Gastroesophageal sphincter (tissue), 3 donors: Measurements from ENCODE around the gene ACTN1.

Source experiments
- EP300 ChIP-seq: sonication (generic); formaldehyde crosslinking; IDR thresholded peaks from one replicate; pipeline ENCODE4 v1.6.1; 2017; ENCODE audit warnings: antibody characterized with exemption, mild to moderate bottlenecking
- POLR2A ChIP-seq, 2 donors: fragments of 450-650 bp; IDR thresholded peaks; one replicate each; pipeline ENCODE4 v1.6.1; 2017; ENCODE audit warnings: antibody characterized with exemption in 2 of 2, mild to moderate bottlenecking in 2 of 2, moderate library complexity in 1 of 2
- POLR2AphosphoS5 ChIP-seq: sonication (generic); formaldehyde crosslinking; IDR thresholded peaks from one replicate; pipeline ENCODE4 v1.6.1; 2017; ENCODE audit warnings: antibody characterized with exemption
- TF ChIP-seq, protein P1 (sequence below), 4 experiments: fragments of 200-600 bp in 2 of 4; fragments of 450-650 bp in 2 of 4; sonication (generic) in 1 of 4; IDR thresholded peaks; one replicate each; pipeline ENCODE4 v1.5.1; 2017 to 2019; ENCODE audit warnings: antibody characterized with exemption in 4 of 4, mild to moderate bottlenecking in 2 of 4, moderate library complexity in 2 of 4

DNA sequence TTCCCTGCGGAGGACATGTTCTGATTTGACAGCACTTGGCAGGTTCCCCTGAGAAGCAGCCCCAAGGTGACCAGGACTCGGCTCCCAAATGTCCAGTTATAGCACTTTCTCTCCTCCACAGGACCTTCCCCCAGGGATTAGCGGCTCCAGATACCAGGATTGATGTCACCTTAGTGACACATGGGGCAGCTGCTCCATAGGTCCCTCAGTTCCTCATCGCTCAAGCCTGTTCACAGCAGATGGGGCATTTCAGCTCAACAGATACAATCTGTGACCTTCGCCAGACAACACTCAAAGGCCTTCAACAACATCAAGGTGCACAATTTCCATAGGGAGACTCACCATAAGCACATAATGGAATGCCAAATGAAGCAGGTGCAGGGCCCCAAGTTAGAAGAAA is 118.3 kb downstream of the ACTN1 start:
- TF ChIP-seq, protein P1, sequence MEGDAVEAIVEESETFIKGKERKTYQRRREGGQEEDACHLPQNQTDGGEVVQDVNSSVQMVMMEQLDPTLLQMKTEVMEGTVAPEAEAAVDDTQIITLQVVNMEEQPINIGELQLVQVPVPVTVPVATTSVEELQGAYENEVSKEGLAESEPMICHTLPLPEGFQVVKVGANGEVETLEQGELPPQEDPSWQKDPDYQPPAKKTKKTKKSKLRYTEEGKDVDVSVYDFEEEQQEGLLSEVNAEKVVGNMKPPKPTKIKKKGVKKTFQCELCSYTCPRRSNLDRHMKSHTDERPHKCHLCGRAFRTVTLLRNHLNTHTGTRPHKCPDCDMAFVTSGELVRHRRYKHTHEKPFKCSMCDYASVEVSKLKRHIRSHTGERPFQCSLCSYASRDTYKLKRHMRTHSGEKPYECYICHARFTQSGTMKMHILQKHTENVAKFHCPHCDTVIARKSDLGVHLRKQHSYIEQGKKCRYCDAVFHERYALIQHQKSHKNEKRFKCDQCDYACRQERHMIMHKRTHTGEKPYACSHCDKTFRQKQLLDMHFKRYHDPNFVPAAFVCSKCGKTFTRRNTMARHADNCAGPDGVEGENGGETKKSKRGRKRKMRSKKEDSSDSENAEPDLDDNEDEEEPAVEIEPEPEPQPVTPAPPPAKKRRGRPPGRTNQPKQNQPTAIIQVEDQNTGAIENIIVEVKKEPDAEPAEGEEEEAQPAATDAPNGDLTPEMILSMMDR (IDR thresholded peaks at IDR 0.05) = no peak
- TF ChIP-seq POLR2A (IDR thresholded peaks at IDR 0.05) (no peak), POLR2AphosphoS5 (no peak), EP300 (no peak)
